HG03439 (cell line): Measurements from ENCODE around the gene SLFN12L.
"Not testable (repeated sequence)": the region's sequence is repeated elsewhere in the genome, so short reads cannot be mapped to it uniquely, and the experiment has no call there.

ENCODE experiments used
- ATAC-seq: cut with Tn5 transposase; IDR thresholded peaks from one replicate; pipeline ENCODE4 v1.9.1; 2021; ENCODE audit warnings: mild to moderate bottlenecking, moderate library complexity; ENCODE audit not compliant: unreplicated experiment

The SLFN12L gene

DNA sequence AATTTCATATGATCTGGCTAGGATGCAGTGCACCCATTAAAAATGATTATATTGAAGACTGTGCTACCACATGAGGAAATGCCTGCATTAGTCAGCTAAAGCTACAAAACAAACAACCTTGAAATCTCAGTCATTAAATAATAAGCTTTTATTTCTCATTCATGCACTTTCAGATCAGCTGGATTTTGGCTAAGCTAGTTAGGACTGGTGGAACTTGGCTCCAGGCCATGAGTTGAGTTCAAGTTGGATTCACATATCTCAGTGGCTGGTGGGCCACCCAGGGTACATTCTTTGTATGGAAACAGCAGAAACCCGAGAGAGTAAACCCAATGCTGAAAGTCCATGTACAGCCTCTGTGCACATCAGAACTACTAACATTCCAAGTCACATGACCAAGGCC, 6.4 kb upstream of the SLFN12L start:
- ATAC-seq: no peak

DNA sequence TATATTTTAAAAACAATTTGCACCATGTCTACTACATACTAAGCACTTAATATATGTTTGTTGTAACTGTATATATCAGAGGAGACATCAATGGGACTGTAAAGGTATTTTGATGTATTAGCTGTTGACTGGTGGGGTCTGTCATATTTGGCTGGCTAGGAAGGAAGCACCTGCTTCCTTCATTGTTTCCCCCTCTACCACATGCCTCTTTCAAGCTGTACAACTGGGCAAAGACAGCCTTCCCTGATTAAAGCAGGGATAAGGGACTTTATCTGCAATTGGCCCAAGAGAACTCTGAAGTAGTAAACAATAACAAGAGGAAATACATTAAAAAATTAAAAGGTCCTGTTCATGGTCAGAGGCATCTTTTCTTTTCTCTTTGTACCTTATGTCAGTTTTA, 5.5 kb upstream of the SLFN12L start:
- no peak for ATAC-seq

DNA sequence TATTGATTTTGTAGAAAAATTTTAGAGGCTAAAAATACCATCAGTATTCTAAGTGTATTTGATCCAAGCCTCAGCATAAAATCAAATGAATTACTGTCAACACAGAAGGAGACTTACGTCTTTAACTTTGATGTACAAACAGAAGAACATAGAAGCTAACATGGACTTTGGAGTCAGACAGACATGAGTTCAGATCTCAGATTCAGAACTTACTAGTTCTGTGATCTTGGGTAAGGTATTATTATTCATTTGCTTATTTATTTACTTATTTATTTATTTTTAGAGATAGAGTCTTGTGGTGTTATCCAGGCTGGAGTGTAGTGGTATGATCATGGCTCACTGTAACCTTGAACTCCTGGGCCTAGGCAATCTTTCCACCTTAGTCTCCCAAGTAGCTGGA, 4.0 kb upstream of the SLFN12L start:
- no peak for ATAC-seq

DNA sequence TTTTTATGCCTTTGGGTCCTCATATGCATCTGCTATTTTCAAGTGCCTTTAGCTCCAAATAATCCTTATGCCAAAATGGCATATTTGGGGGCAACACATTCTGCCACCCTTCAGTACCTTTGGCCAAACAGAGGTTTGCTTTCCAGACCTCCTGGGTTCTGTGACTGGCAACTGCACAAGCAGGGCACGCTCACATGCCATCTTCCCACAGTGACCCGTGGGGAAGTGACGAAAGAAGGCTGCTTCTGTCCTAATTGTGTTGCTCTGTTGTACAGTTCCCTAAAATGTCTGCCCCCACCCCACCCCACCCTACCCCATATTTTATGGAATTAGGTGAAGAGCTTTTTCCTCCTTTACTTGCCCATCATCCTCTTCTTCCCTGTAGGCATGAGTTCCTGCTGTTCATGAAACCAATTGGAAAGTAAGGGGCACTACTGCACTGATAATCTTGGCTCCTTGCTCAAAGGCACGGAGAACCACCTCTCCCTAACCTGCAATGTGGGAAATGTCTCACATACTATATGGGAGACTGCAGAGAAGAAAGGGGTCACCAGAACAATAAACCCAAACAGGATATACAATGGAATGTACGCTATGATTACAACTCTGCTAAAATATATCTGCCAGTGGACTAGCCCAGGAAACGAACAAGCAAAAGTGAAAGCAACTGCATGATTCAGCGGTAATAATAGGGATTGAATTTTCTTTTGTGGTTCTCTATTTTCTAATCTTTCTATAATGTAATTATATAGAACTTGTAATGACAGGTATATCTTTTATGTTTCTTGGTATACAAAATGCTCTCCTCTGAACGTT, 3.3 kb upstream of the SLFN12L start:
- no peak for ATAC-seq

DNA sequence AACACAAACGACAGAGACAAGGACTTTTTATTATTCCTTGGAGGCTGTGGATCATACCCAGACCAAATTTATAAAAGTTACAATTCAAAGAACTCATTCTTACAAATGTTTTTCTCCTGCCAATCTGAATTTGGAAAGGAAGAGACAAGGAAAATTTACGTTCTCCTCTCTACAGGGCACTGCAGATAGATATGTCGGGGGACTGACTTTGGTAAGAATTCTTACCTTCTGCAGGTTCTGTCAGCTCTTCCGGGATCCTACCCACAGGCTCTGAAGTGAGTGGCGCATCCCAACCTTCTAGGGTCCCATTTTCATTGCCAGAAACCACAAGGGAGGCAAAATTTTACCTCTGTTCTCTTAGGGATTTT, 2.2 kb upstream of the SLFN12L start:
- ATAC-seq: no peak

DNA sequence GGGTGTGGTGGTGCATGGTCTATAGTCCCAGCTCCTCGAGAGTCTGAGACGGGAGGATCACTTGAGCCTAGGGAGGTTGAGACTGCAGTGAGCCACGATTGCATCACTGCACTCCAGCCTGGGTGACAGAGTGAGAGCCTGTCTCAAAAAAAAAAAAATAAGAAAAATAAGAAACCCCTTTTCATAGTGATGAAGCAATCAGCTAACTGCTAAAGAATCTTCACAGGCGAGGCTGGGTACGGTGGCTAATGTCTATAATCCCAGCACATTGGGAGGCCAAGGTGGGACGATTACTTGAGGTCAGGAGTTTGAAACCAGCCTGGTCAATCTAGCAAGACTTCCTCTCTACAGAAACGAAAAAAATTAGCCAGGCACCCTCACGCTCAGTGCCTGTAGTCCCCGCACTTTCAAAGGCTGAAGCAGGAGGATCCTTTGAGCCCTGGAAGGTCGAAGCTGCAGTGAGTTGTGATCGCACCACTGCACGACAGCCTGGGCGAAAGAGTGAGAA, 760 bp downstream of the SLFN12L start:
- no peak for ATAC-seq

DNA sequence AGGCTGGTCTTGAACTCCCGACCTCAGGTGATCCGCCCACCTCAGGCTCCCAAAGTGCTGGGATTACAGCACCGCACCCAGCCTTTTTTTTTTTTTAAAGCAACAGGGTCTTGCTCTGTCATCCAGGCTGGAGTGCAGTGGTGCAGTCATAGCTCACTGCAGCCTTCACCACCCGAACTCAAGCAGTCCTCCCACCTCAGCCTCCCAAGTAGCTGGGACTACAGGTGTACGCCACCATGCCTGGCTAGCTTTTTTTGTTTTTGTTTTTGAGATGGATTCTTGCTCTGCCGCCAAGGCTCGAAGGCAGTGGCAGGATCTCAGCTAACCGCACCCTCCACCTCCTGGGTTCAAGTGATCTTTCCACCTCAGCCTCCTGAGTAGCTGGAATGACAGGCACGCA, 2.1 kb downstream of the SLFN12L start:
- not testable (repeated sequence) for ATAC-seq

DNA sequence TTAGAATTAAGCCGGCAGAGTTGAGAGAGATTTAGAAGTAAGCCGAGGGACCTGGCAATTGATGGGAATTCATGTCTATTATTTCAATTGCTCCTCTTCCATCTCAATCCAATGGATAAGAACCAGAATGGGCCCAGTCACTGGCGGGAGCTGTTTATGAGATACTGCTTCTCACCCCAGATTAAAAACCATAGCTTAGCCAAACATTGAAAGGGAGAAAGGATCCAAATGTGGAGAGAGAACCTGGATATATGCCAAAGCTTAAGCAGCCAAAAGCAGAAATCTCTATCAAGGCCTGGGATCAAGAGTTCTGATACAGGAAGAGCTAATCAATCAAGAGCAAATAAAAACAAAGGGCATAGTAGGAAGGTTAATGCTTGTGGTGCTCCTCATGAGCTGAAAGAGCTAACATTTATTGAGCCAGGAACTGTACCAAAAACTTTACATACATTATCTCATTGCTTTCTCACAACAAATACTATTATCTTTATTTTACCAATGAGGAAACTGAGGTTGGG, 2.8 kb downstream of the SLFN12L start:
- ATAC-seq: no peak

DNA sequence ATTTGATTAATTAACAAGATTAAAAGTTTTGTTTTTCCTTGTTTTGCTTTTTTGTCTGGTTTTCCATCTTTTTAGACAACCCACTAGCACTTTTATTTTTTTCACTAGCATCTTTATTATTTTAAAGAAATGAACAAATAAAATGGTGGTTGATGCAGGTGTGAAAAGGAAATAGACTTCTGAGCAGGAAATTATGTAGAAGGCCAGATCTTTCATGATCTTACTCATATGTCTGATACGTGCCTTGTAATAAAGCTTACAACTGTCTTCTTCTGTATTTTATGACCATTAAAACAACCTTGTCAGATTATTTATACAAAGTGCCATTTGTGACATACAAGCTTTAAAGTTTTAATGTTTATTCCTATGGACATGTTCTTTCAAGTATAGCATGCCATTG, 6.3 kb downstream of the SLFN12L start:
- no peak for ATAC-seq

DNA sequence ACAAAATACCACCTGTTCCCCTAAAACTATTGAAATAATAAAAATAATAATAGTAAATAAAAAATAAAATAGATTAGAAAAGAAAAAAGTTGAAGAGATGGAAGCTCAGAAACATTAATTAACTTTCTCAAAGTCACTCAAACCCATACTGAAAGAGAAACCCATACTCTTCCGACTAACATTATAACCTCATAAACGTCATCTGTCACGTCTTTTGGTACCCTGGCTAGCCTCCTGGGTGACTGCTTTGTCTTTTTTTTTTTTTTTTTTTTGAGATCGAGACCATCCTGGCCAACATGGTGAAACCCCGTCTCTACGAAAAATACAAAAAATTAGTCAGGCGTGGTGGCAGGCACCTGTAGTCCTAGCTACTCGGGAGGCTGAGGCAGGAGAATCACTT, 7.6 kb downstream of the SLFN12L start:
- no peak for ATAC-seq

DNA sequence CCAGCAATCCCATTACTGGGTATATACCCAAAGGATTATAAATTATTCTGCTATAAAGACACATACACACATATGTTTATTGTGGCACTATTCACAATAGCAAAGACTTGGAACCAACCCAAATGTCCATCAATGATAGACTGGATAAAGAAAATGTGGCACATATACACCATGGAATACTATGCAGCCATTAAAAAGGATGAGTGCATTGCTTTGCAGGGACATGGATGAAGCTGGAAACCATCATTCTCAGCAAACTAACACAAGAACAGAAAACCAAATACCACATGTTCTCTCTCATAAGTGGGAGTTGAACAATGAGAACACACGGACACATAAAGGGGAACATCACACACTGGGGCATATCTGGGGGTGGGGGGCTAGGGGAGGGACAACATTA, 8.2 kb downstream of the SLFN12L start:
- ATAC-seq: not testable (repeated sequence)

DNA sequence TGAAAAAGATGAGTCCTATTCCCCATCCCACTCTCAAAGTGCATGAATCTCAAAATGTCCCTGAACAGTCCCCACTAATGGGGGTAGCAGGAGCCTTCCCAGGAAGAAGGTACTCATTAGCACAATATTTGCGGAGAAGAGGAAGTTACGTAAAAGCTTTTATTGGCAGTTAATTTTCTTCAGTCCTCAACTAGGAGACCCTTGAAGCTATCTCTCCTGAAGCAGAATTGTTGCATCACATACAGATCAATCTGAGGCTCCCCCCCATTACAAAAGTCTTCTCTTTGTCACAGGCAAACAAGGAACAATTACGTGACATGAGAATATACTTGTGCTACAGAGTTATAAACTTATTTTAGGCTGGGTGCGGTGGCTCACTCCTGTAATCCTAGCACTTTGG, 14.2 kb downstream of the SLFN12L start:
- no peak for ATAC-seq

DNA sequence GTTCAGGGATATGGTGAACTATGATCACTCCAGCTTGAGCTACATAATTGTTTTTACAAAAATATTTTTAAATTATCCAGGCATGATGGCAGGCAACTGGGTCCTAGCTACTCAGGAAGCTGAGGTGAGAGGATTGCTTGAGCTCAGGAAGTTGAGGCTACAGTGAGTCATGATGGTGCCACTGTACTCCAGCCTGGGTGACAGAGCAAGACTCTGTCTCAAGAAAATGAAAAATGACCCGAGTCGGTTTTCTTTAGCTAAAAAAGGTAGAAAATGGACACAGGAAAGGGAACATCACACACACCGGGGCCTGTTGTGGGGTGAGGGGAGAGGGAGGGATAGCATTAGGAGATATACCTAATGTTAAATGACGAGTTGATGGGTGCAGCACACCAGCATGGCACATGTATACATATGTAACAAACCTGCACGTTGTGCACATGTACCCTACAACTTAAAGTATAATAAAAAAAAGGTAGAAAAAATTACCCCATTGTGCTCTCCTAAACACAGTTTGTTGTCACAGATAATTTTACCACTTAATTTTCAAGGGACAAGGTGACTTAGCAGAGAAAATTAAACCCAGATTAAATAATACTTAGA, 15.7 kb downstream of the SLFN12L start:
- not testable (repeated sequence) for ATAC-seq

DNA sequence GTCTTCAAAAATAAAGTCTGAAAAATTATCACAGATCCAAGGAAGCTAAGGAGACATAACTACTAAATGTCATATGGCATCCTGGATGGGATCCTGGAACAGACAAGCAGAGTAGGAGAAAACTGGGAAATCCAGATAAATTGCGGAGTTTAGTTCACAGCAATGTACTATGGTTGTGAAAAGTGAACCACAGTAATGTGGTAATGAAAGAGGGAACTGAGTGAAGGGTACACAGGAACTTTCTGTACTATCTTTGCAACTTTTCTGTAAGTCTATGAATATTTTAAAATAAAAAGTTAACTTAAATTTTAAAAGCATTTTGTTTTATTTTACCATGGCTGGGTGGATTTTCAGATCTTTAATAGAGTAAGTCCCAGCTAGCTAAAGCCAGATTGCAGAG, 16.3 kb downstream of the SLFN12L start:
- ATAC-seq: no peak

DNA sequence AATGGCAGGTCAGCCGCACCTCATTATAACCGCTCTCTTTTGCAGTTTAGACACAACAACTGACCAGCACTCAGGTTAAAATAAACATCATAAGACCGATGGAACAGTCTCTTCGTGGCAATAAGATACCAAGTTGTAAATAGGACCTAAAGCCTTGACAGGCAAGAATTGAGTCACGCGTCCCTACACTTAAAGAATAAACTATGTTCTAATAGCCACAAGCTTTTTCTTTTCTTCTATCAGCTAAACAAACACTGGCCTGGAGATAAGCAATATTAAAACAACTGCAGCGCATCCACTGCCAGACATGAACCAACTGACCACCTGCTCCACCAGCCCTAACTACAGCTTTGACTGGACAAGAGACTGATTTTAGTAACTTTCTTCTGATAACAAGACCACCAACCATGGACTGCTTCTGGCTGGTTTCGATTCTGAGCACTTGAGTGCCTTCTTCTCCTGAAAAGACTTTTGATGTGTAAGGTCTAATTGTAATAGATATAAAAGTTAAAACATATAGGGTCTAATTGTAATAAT, 17.5 kb downstream of the SLFN12L start:
- ATAC-seq: no peak

DNA sequence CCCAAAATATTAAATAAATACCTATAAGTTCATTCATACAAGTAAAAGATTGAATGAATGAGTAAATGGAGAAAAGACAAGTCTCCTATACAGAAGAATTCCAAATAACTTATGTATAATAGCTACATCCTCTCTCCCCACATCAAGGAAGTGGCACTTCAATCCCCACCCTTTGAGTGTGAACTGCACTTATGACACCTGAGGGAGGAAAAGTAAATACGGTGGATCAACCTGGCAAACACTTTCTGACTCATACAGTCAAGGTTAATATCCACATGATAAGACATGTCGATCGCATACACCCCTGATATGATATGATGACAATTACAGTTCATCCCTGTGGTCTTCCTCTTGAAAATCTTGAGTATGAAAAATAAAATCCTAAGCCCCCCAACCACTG, 18.0 kb downstream of the SLFN12L start:
- ATAC-seq: no peak

DNA sequence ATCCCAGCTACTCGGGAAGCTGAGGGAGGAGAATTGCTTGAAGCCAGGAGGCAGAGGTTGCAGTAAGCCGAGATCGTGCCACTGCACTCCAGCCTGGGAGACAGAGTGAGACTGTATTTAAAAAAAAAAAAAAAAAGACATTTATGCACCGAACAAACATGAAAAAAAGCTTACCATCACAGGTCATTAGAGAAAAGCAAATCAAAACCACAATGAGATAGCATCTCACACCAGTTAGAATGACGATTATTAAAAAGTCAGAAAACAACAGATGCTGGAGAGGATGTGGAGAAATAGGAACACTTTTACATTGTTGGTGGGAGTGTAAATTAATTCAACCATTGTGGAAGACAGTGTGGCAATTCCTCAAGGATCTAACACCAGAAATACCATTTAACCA, 19.0 kb downstream of the SLFN12L start:
- ATAC-seq: not testable (repeated sequence)

DNA sequence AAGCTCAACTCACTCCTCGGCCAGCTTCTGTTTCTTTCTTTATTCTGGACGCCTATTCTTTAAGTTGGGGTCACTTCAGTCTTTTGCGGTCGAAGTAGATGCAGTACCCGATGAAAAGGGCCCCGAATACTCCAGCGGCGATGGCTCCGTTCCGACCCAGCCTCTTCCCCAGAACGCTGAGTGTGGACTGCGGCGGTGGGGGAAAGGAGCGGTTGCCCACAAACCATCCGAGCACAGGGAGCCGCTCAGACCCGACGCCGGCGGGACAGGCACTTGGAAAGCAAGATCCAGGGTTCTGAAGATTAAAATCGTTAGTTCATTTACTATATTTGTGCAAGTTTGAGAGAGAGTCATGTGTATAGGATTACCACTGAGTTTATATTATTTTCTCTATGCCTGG, 22.5 kb downstream of the SLFN12L start:
- ATAC-seq: no peak

DNA sequence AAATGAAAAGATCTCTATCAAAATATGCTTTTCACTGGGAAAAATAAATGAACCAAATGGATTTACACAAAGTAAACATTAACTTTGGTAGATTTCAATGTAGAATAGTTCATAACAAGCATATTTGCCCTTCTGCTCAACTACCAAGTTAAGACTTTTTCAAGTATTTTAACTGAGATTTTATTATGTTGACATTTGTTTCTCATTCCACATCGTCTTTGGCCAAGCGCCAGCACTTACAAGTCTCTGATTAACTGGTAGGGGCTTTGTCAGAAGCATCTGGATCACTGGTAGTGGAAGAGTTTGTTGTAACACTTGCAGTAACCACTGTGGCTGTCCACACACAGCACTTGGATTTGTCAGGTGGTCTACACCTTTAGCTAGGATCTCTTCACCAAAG, 22.9 kb downstream of the SLFN12L start:
- no peak for ATAC-seq

DNA sequence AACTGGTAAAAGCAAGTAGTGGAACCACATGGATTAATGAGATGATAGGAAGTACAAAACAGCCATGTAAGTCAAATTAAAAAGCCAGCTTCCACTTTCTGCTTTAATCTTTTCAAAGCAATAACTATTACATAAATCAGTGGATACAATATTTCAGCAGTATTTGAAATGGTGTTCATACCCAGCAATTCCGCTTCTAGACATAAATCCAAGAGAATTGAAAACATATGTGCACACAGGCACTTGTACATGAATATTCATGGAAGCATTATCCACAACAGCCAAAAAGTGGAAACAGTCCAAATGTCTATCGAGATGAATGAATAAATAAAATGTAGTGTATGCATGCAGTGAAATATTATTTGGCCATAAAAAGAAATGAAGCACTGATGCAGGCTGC, 27.4 kb downstream of the SLFN12L start:
- no peak for ATAC-seq

DNA sequence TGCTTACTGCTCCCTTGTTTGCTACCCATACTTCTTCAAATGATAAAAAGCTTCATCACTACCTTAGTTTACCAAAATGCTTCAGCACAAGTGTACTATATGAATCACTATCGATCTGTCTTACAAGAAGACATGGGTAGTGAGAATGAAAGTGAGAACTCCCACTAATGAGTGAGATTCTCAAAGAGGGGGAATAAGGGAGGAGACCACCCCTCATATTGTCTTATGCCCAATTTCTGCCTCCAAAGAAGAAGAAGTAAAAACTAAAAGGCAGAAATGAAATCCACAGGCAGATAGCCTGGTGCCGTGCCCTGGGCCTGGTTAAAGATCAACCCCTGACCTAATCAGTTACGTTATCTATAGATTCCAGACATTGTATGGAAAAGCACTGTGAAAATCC, 29.8 kb downstream of the SLFN12L start:
- not testable (repeated sequence) for ATAC-seq

DNA sequence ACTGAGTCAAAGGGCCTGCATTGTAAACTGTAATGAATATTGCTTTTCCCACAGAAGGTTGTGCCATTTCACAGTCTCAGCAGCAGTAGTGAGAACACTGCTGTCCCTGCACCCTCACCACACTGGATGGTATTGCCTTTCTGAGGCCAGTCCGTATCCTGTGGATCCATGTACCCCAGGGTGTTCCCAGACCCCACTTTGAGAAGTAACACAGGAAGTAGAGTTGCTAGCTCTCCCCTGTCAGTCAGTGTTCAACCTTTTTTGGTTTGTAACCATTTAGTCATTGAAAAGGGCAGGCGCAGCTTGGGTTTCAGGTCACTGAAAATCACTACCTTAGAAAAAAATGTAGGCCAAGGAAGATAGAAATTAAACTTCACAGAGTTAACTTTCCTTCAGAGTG, 37.9 kb downstream of the SLFN12L start:
- ATAC-seq: no peak
